ENCODE data around the gene RAPH1. TPM values are rescaled to one million over a fixed set of nuclear protein-coding genes. Genes with fewer than 3 reads are reported as not detected.
"Not testable (repeated sequence)": the region's sequence is repeated elsewhere in the genome, so short reads cannot be mapped to it uniquely, and the experiment has no call there.

Gene RAPH1
- total RNA-seq, 4 donors from 2014 or later, result 17.1 to 39.6 (median 21.7) TPM

DNA sequence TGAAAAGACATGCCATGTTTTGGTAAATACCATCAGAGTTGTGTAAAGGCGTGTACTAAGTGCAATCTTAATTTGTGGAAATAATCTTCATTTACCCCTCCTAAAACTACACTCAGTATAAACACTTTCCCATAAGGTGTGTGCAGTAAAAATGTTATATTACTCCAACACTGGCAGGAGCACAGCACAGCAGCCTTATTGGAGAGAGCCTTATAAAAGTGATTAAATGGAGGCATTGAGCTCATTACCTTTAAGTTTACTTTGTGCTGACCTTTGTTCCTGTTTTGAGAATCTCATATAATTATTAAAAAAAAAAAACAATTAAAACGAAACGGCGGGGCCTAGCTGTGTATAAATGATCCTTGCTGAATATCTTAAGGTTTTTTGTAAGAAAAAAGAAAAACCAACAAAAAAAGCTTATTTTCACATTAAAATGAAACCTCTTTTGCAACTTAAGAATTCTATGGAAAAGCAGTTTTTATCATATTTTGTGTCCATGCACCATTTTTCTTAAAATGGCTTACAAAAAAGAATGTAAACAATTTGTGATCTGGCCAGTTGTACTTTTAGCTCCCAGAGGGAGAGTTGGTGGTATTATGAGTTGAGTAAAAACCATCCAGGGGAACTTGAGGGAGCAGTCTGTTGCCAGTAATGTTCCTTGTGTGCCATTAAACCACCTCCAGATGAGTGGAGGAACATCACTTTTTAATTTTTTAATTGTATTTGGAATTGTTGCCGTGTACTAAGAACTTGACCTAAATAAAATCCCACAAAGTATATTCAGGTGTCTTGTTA, 103.5 kb downstream of the RAPH1 start:
- 80 to 85% methylated on average over 5 of the region's 5 CpGs for WGBS, 2 donors (ENCODE audit: low coverage in 1 of 2)
- Histone ChIP-seq H3K4me3 (no peak overlapping the region), H3K36me3 (peaks cover 0 to 26% of the 10 kb centered on the region in 2 donors), H3K27ac (no peak overlapping the region), H3K27me3 (no peaks in the 10 kb centered on the region), H3K9me3 (no peaks in the 10 kb centered on the region), H3K4me1 (peaks cover 0 to 26% (median 0%) of the 10 kb centered on the region in 3 donors)
- TF ChIP-seq EP300 (IDR thresholded peaks at IDR 0.05), result no peak
- no peak for TF ChIP-seq POLR2A (IDR thresholded peaks at IDR 0.05)
- TF ChIP-seq, protein P1, sequence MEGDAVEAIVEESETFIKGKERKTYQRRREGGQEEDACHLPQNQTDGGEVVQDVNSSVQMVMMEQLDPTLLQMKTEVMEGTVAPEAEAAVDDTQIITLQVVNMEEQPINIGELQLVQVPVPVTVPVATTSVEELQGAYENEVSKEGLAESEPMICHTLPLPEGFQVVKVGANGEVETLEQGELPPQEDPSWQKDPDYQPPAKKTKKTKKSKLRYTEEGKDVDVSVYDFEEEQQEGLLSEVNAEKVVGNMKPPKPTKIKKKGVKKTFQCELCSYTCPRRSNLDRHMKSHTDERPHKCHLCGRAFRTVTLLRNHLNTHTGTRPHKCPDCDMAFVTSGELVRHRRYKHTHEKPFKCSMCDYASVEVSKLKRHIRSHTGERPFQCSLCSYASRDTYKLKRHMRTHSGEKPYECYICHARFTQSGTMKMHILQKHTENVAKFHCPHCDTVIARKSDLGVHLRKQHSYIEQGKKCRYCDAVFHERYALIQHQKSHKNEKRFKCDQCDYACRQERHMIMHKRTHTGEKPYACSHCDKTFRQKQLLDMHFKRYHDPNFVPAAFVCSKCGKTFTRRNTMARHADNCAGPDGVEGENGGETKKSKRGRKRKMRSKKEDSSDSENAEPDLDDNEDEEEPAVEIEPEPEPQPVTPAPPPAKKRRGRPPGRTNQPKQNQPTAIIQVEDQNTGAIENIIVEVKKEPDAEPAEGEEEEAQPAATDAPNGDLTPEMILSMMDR (IDR thresholded peaks at IDR 0.05), result no peak
- TF ChIP-seq POLR2AphosphoS5 (IDR thresholded peaks at IDR 0.05), result no peak
- ATAC-seq, result no peak

DNA sequence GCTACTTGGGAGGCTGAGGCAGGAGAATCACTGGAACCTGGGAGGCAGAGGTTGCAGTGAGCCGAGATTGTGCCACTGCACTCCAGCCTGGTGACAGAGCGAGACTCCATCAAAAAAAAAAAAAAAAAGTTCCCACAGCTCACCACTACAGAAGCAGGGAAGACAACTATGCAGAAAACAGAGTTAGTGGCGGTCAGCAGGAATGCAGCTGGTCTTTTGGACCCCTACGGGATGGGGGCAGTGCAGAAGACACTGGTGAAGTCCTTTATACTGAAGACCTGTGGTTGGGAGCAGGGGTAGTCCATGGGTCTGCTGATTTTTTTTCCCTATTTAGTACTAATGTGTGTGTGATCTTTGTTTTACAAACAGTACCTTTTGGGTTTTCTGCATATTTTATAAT, 105.5 kb downstream of the RAPH1 start:
- H3K27ac ChIP-seq, H3K27me3 ChIP-seq, ATAC-seq, H3K9me3 ChIP-seq, H3K4me3 ChIP-seq: not testable (repeated sequence)
- H3K36me3 ChIP-seq, result peaks cover 0 to 16% of the 10 kb centered on the region in 2 donors
- 100% methylated on average over 2 of the region's 4 CpGs for whole genome bisulfite sequencing, 2 donors (ENCODE audit: low coverage in 1 of 2)
- H3K4me1 ChIP-seq, result peaks cover 0 to 26% (median 0%) of the 10 kb centered on the region in 3 donors

DNA sequence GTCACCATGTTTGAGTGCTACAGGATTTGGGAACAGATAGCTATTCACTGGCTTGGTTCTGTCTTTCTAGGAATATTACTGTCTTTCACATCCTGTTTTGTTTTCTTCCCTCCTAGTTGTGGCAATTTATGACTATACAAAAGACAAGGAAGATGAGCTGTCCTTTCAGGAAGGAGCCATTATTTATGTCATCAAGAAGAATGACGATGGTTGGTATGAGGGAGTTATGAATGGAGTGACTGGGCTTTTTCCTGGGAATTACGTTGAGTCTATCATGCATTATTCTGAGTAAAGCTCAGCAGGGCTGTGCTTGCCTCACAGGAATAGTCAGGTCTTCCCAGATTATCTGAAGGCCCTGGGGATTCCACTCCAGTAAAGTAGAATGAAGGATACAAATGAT, 108.0 kb downstream of the RAPH1 start:
- Histone ChIP-seq H3K27ac (no peak overlapping the region), H3K27me3 (no peaks in the 10 kb centered on the region), H3K4me1 (peaks cover 0 to 21% (median 0%) of the 10 kb centered on the region in 3 donors), H3K4me3 (no peak overlapping the region), H3K36me3 (peaks cover 0 to 33% of the 10 kb centered on the region in 2 donors), H3K9me3 (no peaks in the 10 kb centered on the region)
- WGBS, 2 donors (ENCODE audit: low coverage in 1 of 2), result 59 to 95% methylated on average over 2 of the region's 2 CpGs
- no peak for TF ChIP-seq POLR2AphosphoS5 (IDR thresholded peaks at IDR 0.05)
- no peak for ATAC-seq

DNA sequence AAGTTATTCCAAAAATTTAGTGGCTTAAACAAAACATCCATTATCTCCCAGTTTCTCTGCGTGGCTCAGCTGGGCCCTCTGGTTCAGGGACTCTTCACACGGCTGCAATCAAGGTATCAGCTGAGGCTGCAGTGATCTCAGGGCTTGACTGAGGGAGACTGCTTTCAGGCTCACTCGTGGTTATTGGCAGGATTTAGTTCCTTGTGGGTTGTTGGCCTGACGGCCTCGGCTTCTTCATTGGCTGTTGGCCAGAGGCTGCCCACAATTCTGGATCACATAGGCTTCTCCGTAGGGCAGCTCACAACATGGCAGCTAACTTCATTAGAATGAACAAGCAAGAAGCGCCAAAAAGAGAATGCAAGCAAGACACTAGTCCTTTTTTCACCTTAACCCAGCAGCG, 116.8 kb downstream of the RAPH1 start:
- Histone ChIP-seq H3K4me1 (peaks cover 0 to under 1% (median 0%) of the 10 kb centered on the region in 3 donors), H3K4me3 (no peak overlapping the region), H3K36me3 (peaks cover 0 to 68% of the 10 kb centered on the region in 2 donors), H3K27me3 (no peaks in the 10 kb centered on the region), H3K27ac (no peak overlapping the region), H3K9me3 (peaks cover 0 to 6% (median 0%) of the 10 kb centered on the region in 3 donors)
- TF ChIP-seq POLR2A (IDR thresholded peaks at IDR 0.05), result no peak
- TF ChIP-seq POLR2AphosphoS5 (IDR thresholded peaks at IDR 0.05), result no peak
- TF ChIP-seq, protein P1 (IDR thresholded peaks at IDR 0.05), result no peak
- no peak for ATAC-seq
- WGBS, 2 donors (ENCODE audit: low coverage in 1 of 2), result 93 to 100% methylated on average over 2 to 5 of the region's 8 CpGs

DNA sequence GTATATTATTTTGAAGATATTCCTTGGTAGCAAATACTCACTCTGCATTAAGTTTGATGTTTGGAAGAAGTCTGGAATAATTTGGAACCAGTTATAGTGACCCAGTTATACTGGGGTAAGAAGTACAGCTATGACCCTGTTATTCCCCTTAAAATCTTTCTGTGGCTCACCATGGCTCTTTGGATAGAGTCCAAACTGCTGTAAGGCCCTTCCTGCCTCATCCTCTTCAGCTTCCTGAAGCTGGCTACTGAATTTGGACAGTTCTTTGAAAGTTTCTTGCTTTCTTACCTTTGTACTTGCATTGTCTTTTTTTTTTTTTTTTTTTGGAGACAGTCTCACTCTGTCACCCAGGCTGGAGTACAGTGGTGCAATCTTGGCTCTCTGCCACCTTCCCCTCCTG, 121.3 kb downstream of the RAPH1 start:
- Histone ChIP-seq H3K36me3 (peaks cover 0 to 50% of the 10 kb centered on the region in 2 donors), H3K27me3 (no peaks in the 10 kb centered on the region), H3K27ac (no peak overlapping the region), H3K4me1 (peaks cover 0 to 19% (median 0%) of the 10 kb centered on the region in 3 donors), H3K4me3 (no peak overlapping the region), H3K9me3 (peaks cover 0 to 5% (median 0%) of the 10 kb centered on the region in 3 donors)
- ATAC-seq, result no peak
- no peak for TF ChIP-seq POLR2AphosphoS5 (IDR thresholded peaks at IDR 0.05)
- TF ChIP-seq EP300 (IDR thresholded peaks at IDR 0.05), result no peak
- TF ChIP-seq, protein P1 (IDR thresholded peaks at IDR 0.05), result no peak
- TF ChIP-seq POLR2A (IDR thresholded peaks at IDR 0.05), result no peak

All from gastroesophageal sphincter (tissue), 4 donors.